NAMALWA (cell line): ENCODE measurements around the gene SINHCAF.

Experiments
- DNase-seq: peaks from one replicate; pipeline ENCODE4 v3.0.0-alpha.2; 2015; ENCODE audit warnings: low spot score

The SINHCAF gene

GRCh38 chr12:31232361-31232965 is 93.5 kb downstream of the SINHCAF start:
- DNase-seq: no peak

- DNase-seq: no peak
These were observed 94.2 kb downstream of the SINHCAF start for GRCh38 chr12:31231611-31232360.
